Astrocyte of the spinal cord (primary cell): ENCODE results near the gene EMP2.
"Not testable (repeated sequence)": the region's sequence is repeated elsewhere in the genome, so short reads cannot be mapped to it uniquely, and the experiment has no call there.

ENCODE experiments used
- DNase-seq: peaks from one replicate; pipeline ENCODE4 v3.0.0; 2011; ENCODE audit warnings: low read depth, low spot score
- H3K4me3 ChIP-seq: 2 replicates; pipeline ENCODE4 v1.5.1; 2011; ENCODE audit warnings: low read depth, mild to moderate bottlenecking, low read length, moderate library complexity
- CTCF ChIP-seq: IDR thresholded peaks from 2 replicates; pipeline ENCODE4 v1.5.1; 2012; ENCODE audit warnings: low read depth, mild to moderate bottlenecking, low read length, inconsistent platforms
- in situ Hi-C: cut with HindIII; loops from 2 replicates; pipeline ENCODE4 v1.10.0; 2017; ENCODE audit warnings: low sequenced_read_pairs

EMP2 gene

GRCh38 chr16:10536814-10537389 is 43.5 kb downstream of the EMP2 start:
- no peak overlapping the region for H3K4me3 ChIP-seq
- no peak for TF ChIP-seq CTCF
- DNase-seq = no peak
- in situ Hi-C loops = no loop called here

- DNase-seq, H3K4me3 ChIP-seq, in situ Hi-C loops: not testable (repeated sequence)
These were observed 44.1 kb downstream of the EMP2 start for GRCh38 chr16:10536328-10536727.

GRCh38 chr16:10535461-10535860 is 44.9 kb downstream of the EMP2 start:
- H3K4me3 ChIP-seq = no peak overlapping the region
- no peak for TF ChIP-seq CTCF
- DNase-seq = no peak
- in situ Hi-C loops = no loop called here

- DNase-seq = no peak
- in situ Hi-C loops = no loop called here
- TF ChIP-seq CTCF = no peak
- no peak overlapping the region for H3K4me3 ChIP-seq
These were observed 45.6 kb downstream of the EMP2 start for GRCh38 chr16:10534748-10535147.

GRCh38 chr16:10533612-10534011 is 46.8 kb downstream of the EMP2 start:
- H3K4me3 ChIP-seq, in situ Hi-C loops: not testable (repeated sequence)
- DNase-seq = peak; percentile 5

- TF ChIP-seq CTCF = no peak
- in situ Hi-C loops = no loop called here
- H3K4me3 ChIP-seq = no peak overlapping the region
- no peak for DNase-seq
These were observed 48.8 kb downstream of the EMP2 start for GRCh38 chr16:10531582-10531981.

- in situ Hi-C loops = no loop called here
- no peak for TF ChIP-seq CTCF
- H3K4me3 ChIP-seq = no peak overlapping the region
- no peak for DNase-seq
These were observed 49.7 kb downstream of the EMP2 start for GRCh38 chr16:10530685-10531084.
